DMS 273 (cell line): ENCODE measurements around the gene VTN.

Experiments used
- DNase-seq: peaks from one replicate; lab custom pipeline; 2025; ENCODE audit not compliant: unreplicated experiment; lab: John Stamatoyannopoulos, UW

VTN gene

GRCh38 chr17:28324781-28325180 lies 45.3 kb downstream of the VTN start:
- DNase-seq = no peak

GRCh38 chr17:28324267-28324745 lies 45.8 kb downstream of the VTN start:
- DNase-seq = peak; percentile 28

GRCh38 chr17:28320215-28321061 lies 49.7 kb downstream of the VTN start:
- no peak for DNase-seq

GRCh38 chr17:28319598-28319935 lies 50.5 kb downstream of the VTN start:
- DNase-seq = peak; percentile 59

- peak; percentile 99 for DNase-seq
Measured at GRCh38 chr17:28318759-28319597, 51.1 kb downstream of the VTN start, which contains the start of gene TMEM97. Gene TMEM97 (plus strand): TSS chr17:28319200. CDS start chr17:28319240, 40 bp downstream.

GRCh38 chr17:28317966-28318758 lies 51.9 kb downstream of the VTN start:
- peak; percentile 56 for DNase-seq
